Mucosa of descending colon (tissue), 3 donors: ENCODE results near the gene C20orf202. TPM values are rescaled to one million over a fixed set of nuclear protein-coding genes. Genes with fewer than 3 reads are reported as not detected.

Source experiments
- ATAC-seq: fragments of 200-7000 bp; cut with Tn5 transposase; one replicate; pipeline ENCODE4 v1.9.1; 2020; ENCODE audit warnings: mild to moderate bottlenecking, moderate library complexity
- DNase-seq, 3 donors: peaks; one replicate each; pipeline ENCODE4 v3.0.0-alpha.2; 2020
- H3K36me3 ChIP-seq: fragments of 200-600 bp; one replicate; pipeline ENCODE4 v1.8.0; 2021; ENCODE audit warnings: low read depth, mild to moderate bottlenecking
- H3K4me1 ChIP-seq: fragments of 200-600 bp; one replicate; pipeline ENCODE4 v1.8.0; 2021; ENCODE audit warnings: low read depth, mild to moderate bottlenecking
- H3K4me3 ChIP-seq: fragments of 200-600 bp; one replicate; pipeline ENCODE4 v1.8.0; 2021; ENCODE audit warnings: mild to moderate bottlenecking
- H3K9me3 ChIP-seq: fragments of 200-600 bp; one replicate; pipeline ENCODE4 v1.8.0; 2021; ENCODE audit warnings: mild to moderate bottlenecking
- CTCF ChIP-seq: fragments of 200-600 bp; IDR thresholded peaks from one replicate; pipeline ENCODE4 v1.8.0; 2022; ENCODE audit warnings: antibody characterized with exemption, mild to moderate bottlenecking
- intact Hi-C, 2 donors: fragments of 100-400 bp; cut with DNase I in 1 of 2; cut with micrococcal nuclease in 1 of 2; formaldehyde crosslinking; loops; one replicate each; pipeline versions ENCODE4 v1.11.0 to v1.11.1; 2022; cut with DNase I, micrococcal nuclease
- total RNA-seq, 3 donors: library from RNA; stranded (reverse); fragmentation: NEBNext Ultra II Directional in 2 of 3; extraction: Animal tissue kit (Norgen Biotek cat#: 25700) in 2 of 3; gene quantifications; one replicate each; pipeline versions ENCODE4 v1.2.1 to v1.2.4, GENCODE V29; 2021 to 2023
- donor health status: DM: no; HTN: no; CAD: no; lungs with moderate emphysema.
- donor health status: DM: no; HTN: no; CAD: no.
- donor health status: DM: no; HTN: yes; CAD: no.

C20orf202 gene
- total RNA-seq, 3 donors from 2014 or later: 0.23 to 0.48 TPM; not detected in 1

- Histone ChIP-seq H3K4me3 (no peak overlapping the region), H3K4me1 (no peaks in the 10 kb centered on the region), H3K9me3 (no peaks in the 10 kb centered on the region), H3K36me3 (no peaks in the 10 kb centered on the region)
- no peak for DNase-seq
- no peak for TF ChIP-seq CTCF
- no peak for ATAC-seq
- intact Hi-C loops: no loop called here
Observed at GRCh38 chr20:1209447-1210387, 6.5 kb downstream of the C20orf202 start.

GRCh38 chr20:1210501-1210900 is 7.2 kb downstream of the C20orf202 start:
- no peak for DNase-seq
- H3K36me3 ChIP-seq: no peaks in the 10 kb centered on the region
- no peak for ATAC-seq
- no peak overlapping the region for H3K4me3 ChIP-seq
- intact Hi-C loops: no loop called here
- H3K9me3 ChIP-seq: no peaks in the 10 kb centered on the region
- no peaks in the 10 kb centered on the region for H3K4me1 ChIP-seq
- no peak for TF ChIP-seq CTCF

- no peak for ATAC-seq
- Histone ChIP-seq H3K4me1 (no peaks in the 10 kb centered on the region), H3K36me3 (no peaks in the 10 kb centered on the region), H3K4me3 (no peak overlapping the region), H3K9me3 (no peaks in the 10 kb centered on the region)
- no peak for TF ChIP-seq CTCF
- no peak for DNase-seq
- intact Hi-C loops: loop anchor here in 1 of 2 donors (2.0 kb wide), 1 partner anchor 395 kb away; no protein-coding TSS in a partner anchor
Observed at GRCh38 chr20:1212023-1212422, 8.8 kb downstream of the C20orf202 start.

- H3K4me3 ChIP-seq: no peak overlapping the region
- ATAC-seq (peak; percentile 97), DNase-seq (peak in 2 of 3 donors; percentile 68 to 83)
- no peaks in the 10 kb centered on the region for H3K4me1 ChIP-seq
- H3K36me3 ChIP-seq: no peaks in the 10 kb centered on the region
- H3K9me3 ChIP-seq: no peaks in the 10 kb centered on the region
- TF ChIP-seq CTCF: peak; percentile 69
- intact Hi-C loops: loop anchor here in 1 of 2 donors (2.0 kb wide), 1 partner anchor 396 kb away; no protein-coding TSS in a partner anchor
Observed at GRCh38 chr20:1212607-1213396, 9.5 kb downstream of the C20orf202 start.

GRCh38 chr20:1214838-1215261 is 11.6 kb downstream of the C20orf202 start:
- H3K4me1 ChIP-seq: no peaks in the 10 kb centered on the region
- TF ChIP-seq CTCF: no peak
- intact Hi-C loops: no loop called here
- no peaks in the 10 kb centered on the region for H3K36me3 ChIP-seq
- H3K9me3 ChIP-seq: no peaks in the 10 kb centered on the region
- ATAC-seq (no peak), DNase-seq (no peak)
- no peak overlapping the region for H3K4me3 ChIP-seq
